NK-92 (cell line): Measurements from ENCODE around the gene TEX38.
"Not testable (repeated sequence)": the region's sequence is repeated elsewhere in the genome, so short reads cannot be mapped to it uniquely, and the experiment has no call there.

ENCODE experiments used
- DNase-seq: peaks from one replicate; lab custom pipeline; 2025; ENCODE audit not compliant: unreplicated experiment; lab: John Stamatoyannopoulos, UW

Gene TEX38

GRCh38 chr1:46654698-46655097 lies 17.0 kb upstream of the TEX38 start:
- not testable (repeated sequence) for DNase-seq

- DNase-seq, result no peak
Observed at GRCh38 chr1:46655848-46656247, 15.8 kb upstream of the TEX38 start.

DNA sequence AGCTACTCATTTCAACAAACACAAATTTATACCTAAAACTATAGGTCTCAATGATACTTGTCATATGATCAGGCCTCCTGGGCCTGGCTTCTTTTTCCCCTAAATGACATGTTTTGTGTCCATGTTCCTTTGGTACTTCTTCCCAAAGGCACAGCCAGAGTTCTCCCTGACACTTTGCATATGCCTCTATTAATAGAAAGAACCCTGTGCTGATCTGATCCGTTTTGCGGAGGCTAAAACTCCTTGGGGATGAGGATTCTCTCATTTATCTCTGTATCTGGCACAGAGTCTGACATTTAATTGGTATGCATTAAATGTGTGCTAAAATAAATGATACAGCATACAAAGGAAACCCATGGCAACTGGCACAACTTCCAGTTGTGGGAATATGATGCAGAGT lies 15.0 kb upstream of the TEX38 start:
- no peak for DNase-seq

- DNase-seq, result no peak
Observed at GRCh38 chr1:46657775-46658174, 13.9 kb upstream of the TEX38 start.

DNA sequence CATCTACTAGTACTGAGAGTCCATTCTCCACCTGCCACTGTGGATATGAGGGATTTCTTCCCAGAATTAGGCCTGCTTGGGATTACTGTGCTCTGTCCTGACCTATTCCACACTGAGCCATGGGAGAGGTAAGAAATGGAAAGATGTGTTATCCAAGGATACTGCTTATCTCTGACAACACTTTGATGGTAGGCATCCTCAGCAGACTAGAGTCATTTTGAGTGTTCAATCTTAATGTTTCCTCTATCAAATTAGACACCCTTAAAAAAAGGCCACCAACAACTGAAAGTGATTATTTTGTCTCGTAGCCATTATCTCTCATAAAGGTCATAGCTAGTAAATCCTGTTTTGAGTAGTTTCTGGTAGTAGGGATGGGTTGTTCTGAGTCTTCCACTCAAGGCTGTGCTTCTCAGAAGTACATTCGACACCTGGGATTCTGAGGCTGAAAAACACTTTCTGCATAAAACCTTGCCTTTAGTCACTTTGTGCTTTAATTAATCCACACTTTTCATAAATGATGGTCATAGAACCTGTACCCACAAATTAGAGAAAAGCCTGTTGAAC lies 12.3 kb upstream of the TEX38 start:
- DNase-seq, result no peak

GRCh38 chr1:46660116-46660515 lies 11.5 kb upstream of the TEX38 start:
- DNase-seq, result not testable (repeated sequence)

GRCh38 chr1:46662919-46663318 lies 8.7 kb upstream of the TEX38 start:
- DNase-seq, result not testable (repeated sequence)

- DNase-seq, result no peak
Observed at GRCh38 chr1:46665983-46666382, 5.7 kb upstream of the TEX38 start.

DNA sequence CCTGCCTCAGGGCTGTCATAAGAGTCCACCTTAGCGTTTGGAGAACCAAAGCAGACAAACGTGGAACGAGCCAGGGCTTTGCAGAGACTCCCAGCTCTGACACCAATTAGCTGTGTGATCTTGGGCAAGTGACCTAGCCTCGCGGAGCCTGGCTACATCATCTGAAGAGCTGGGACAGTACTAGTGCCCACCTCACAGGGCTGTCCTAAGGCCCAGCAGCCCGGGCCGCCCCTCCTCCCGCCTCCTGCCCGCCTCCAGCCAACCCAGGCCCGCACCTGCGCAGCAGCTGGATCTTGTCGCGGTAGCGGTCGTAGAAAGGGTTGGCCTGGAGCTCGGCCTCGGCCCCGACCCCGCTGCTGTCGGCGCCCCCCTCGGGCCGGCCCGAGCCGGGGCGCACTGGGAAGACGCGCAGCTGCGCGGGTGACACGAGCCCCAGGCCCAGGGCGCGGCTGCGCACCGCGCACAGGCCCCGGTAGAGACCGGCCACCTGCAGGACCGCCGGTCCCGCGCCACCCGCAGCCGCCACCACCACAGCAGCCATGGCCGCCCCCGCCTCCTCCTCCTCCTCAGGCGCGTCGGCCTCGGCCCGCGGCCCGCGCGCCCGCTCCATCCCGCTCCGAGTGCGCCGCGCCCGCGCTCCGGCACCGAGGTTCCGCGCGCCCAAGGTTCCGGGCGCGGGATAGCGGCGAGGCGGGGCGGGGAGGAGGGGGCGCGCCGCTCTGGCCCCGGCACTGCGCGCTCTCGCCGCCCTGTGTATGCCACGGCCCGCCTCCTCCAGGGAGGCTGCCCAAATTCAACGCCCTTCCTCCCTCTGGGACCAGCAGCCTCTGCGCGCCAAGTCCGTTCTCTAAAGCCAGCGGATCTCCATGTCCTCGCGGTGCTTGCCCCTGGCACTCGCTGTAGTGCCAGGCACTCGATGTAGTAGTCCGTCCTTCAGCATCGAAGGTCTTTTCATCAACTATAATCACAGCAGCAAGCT lies 3.6 kb upstream of the TEX38 start, which contains the start of gene ATPAF1:
Gene ATPAF1 (minus strand): TSS at position 583 of the 979 bp plus-strand sequence. CDS start 42 bp downstream, at position 541.
- DNase-seq, result no peak

DNA sequence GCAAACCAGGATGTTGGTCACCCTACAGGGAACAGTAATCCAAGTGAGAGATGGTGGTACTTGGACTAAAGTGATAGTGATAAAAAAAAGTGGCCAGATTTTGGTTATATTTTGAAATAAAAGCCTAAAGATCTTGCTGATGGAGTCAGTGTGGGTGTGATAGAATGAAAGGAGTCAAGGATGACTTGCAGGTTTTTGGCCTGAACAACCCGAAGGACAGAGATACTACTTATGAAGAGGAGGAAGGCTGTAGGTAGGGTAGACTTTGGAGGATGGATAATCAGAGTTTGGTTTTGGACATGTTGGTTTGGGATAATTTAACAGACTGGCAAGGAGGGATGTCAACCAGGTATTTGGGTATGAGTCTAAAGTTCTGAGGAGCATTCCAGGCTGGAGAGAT lies 1.5 kb upstream of the TEX38 start:
- DNase-seq, result no peak

- DNase-seq, result no peak
Observed at GRCh38 chr1:46672696-46673095, 1.0 kb downstream of the TEX38 start.

- no peak for DNase-seq
Observed at GRCh38 chr1:46673749-46674182, 2.1 kb downstream of the TEX38 start.

GRCh38 chr1:46675549-46676314 lies 4.1 kb downstream of the TEX38 start:
- DNase-seq, result no peak

DNA sequence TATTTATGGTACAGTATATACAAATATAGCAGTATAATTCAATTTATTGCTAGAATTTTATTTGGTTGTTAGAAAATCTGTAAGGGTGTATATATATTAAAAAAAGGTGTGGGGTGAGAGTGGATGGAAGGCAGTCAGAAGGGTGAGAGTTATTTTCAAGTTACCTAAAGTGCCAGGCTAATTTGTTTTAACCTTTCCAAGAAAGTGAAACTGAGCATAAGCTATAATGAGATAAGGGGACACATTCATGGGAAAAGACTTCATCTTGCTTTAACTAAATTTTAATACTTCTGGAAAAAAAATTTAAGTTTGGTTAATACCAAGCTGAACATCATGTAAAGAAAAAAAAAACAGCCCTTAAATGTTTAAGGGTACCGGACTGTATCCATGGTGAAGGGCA lies 4.9 kb downstream of the TEX38 start:
- no peak for DNase-seq

GRCh38 chr1:46677339-46677738 lies 5.7 kb downstream of the TEX38 start:
- DNase-seq, result no peak

- DNase-seq, result no peak
Observed at GRCh38 chr1:46679789-46680573, 8.3 kb downstream of the TEX38 start.

DNA sequence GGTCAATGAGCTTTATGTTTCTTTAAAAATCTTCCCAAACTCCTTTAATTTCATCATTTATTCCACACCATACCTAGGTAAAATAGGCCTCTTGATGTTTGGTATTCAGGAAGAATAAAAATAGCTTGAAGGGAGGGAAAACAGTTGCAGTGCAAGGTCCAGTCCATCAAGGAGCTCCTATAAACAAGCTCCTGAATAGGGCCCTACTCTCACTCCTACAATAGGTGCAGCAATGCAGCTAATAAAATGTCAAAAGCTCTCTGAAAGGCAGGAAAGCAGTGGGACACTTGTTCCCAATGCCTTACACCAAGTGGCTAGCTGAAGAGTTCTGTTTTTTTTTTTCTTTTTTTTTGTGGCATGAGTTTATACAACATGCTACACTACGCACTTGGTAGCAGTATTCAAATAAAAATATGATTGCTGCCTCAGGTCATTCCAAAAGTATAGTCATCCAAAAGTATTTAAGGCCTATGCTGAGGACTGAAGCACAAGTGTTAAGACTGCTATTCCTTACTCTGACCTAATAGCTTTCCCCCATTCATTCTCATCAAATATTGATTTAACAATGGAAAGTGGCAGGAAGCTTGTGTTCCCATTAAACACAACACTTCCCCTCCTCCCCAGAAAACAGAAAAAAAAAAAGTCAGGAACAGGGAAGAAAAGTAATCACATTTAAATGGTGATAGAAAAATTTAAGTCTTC lies 9.8 kb downstream of the TEX38 start:
- no peak for DNase-seq

GRCh38 chr1:46682064-46682463 lies 10.4 kb downstream of the TEX38 start:
- no peak for DNase-seq

- no peak for DNase-seq
Observed at GRCh38 chr1:46684670-46685069, 13.0 kb downstream of the TEX38 start.

GRCh38 chr1:46686255-46686654 lies 14.6 kb downstream of the TEX38 start:
- no peak for DNase-seq
